HG03469 (cell line): Measurements from ENCODE around the gene MAPKAPK5.
"Not testable (repeated sequence)": the region's sequence is repeated elsewhere in the genome, so short reads cannot be mapped to it uniquely, and the experiment has no call there.

ENCODE experiments used
- ATAC-seq: cut with Tn5 transposase; IDR thresholded peaks from one replicate; pipeline ENCODE4 v1.9.1; 2021; ENCODE audit warnings: mild to moderate bottlenecking, moderate library complexity, moderate number of reproducible peaks; ENCODE audit not compliant: unreplicated experiment

The MAPKAPK5 gene

DNA sequence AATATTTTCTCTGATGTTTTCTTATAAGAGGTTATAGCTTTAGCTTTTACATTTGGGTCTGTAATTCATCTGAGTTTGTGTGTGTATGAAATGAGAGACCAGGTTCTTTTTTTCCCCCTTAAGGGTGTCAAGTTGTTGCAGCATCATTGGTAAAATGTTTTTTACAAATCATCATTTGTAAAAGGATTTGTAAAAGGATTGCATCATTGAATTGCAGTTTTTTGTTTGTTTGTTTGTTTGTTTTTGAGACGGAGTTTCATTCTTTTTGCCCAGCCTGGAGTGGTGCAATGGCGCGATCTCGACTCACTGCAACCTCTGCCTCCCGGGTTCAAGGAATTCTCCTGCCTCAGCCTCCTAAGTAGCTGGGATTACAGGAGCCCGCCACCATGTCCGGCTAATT, 31.1 kb downstream of the MAPKAPK5 start:
- no peak for ATAC-seq

DNA sequence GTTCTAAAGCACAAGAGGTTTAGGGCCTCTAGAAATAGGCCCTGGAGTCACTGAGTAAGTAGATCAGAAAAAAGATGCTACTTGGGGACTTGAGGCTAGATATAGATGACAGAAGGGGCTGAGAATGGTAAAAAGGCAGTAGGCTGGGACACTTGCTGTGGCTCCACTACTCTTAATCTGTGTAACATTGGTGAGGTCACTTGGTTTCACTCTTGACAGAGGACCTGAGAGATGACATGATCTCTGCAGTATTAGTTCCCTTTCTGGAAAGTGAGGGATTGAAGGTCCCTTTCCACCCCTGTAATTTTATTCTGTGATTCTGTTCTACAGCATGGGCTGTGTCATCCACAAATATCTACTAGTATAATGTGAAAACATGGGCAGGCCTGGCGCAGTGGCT, 39.7 kb downstream of the MAPKAPK5 start:
- no peak for ATAC-seq

DNA sequence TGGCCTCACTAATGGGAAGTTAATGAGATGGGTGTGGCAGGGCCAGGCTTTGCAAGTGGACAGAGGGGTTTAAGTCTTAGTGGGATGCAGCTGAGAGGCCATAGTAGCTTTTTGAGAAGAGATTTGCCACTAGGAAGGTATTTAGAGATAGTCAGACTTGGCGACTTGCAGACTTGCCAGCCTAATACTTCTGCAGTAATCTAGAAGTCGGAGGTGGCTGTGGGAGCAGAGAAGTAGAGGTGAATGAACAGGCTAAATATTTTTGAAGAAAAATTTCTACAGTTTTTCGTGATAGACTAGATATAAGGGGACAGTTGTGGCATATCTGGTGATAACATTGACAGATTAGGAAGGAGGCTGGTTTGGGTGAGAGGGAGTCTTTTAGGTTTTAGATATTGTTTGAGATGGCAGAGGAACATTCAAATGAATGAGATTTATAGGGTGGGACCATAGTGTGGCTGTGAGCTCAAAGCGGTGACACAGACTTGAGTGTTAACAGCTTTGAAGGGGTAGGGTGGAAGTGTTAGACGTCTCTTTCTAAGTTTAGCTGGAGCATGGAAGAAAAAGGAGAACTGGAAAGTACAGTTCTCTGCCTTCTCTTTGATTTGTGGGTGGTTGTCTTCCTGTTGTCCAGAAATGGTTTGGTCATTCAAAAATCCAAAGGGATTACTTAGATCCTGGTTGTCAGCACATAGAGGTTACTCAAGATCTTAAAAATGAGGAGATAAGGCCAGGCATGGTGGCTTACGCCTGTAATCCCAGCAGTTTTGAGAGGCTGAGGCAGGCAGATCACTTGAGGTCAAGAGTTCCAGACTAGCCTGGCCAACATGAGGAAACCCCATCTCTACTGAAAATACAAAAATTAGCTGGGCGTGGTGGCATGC, 44.9 kb downstream of the MAPKAPK5 start:
- no peak for ATAC-seq

DNA sequence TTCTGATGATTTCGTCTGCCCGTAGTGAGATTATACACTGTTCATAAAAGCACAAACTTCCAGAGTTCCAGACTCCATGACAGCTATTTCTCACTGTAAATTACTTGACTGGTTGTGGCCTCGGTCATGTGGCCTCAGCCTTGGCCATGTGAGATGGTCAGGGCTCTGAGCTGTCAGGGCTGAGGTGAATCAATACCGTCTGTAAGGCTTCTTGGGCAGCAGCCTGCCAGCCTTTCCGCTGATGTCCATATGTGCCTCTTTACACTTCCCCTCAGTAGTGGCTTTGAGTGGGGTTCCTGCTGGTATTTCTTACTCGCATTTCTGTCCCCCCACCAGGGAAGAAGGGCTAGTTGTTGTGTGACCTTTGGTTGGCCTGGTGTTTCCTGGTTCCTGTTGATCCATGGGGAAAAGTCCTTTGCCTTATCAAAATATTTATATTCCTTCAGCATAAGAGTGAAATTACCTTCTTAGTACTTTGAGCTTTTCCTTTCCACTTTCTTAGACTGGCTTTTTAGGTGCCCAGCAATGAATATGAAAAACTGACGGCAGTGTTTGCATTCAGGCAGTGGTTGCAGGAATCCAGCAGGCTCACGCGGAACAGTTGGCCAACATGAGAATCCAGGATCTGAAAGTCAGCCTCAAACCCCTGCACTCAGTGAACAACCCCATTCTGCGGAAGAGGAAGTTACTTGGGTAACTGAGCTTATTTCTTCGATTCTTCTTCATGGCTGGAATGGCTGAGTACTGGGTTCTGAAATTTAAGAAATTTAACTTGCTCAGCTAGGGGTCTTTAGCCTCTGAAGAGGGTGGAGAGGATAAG, 46.1 kb downstream of the MAPKAPK5 start:
- no peak for ATAC-seq

DNA sequence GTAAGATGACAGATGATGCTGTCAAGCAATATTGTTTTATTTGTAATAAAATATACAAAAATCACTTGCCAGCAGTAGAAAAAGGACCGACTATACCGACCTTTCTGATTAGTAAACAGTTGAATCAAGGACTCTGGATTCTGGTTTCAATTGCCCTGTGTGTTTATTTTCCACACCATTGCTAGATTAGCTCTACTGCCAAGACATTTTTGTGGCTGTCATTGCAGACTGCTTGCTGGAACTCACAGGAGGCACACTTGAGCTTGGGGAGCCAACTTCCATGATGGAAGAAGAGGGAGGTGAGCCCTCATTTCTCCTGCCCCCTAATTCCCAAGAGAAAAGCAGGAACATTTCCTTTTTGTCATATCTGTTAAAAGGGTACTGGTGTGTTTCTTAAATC, 51.3 kb downstream of the MAPKAPK5 start:
- ATAC-seq = no peak

DNA sequence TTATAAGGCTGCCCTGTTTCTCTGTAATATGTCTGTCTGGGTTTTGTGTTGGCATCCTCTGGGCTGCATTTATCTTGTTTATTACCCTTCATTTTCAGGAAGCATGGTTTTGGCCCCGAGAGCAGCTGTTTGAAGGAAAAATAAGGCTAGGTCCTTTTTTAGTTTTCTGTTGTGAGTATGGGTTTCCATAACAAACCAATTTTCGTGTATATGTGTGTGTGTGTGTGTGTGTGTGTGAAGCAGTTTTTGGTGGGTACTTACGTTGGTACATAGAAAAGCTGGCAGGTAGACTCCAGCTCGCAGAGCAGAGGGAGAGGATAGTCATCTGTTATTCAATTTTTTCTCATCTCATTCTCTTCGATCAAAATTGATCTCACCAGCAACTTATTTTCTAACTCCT, 52.5 kb downstream of the MAPKAPK5 start:
- ATAC-seq = no peak

DNA sequence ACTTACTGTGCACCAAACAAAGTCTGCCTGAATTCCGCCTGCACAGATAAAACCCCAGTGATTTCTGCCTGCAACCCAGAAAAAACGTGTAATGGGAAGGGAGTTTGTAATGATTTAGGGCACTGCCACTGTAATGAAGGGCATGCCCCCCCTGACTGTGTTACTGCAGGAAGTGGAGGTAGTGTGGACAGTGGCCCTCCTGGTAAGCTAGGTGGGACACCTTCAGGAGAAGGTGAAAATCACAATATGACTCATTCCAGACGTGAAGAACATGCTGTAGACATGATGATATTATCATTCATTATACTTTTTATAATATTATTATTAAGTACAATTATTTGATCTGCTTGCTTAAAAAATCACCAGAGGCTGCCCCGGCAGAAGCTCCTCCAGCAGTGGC, 59.2 kb downstream of the MAPKAPK5 start:
- no peak for ATAC-seq

DNA sequence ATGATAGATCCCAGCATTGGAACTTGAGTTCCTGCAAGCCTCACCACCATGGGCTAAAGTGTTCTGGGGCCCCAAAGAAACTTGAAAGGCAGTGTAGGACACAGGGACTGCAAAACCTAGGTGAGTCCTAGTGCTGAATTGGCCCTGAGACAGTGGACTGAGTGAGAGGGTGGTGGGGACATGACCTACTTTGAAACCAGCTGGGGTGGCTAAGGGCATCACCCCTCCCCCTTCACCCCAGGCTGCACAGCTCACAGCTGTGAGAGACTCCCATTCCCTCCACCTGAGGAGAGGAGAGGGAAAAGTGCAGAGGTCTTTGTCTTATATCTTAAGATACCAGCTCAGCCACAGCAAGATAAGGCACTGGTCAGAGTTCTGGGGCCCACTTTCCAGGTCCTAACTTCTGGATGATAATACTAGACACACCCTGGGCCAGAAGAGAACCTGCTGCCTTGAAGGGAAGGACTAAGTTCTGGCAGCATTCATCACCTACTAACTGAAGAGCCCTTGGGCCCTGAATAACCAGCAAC, 62.5 kb downstream of the MAPKAPK5 start:
- no peak for ATAC-seq

DNA sequence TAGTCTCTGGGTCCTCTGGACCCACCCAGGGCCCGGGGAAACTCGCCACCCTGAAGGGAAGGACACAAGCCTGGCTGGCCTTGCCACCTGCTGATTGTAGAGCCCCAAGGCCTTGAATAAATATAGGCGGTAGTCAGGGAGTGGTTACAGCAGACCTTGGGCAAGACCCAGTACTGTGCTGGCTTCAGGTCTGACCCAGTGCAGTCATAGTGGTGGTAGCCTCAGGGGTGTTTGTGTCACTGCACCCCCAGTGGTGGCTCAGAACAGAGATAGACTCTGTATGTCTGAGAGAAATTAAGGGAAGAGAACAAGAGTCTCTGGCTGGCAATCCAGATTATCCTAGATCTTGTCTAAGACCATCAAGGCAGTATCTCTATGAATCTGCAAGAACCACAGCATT, 63.5 kb downstream of the MAPKAPK5 start:
- ATAC-seq = no peak

DNA sequence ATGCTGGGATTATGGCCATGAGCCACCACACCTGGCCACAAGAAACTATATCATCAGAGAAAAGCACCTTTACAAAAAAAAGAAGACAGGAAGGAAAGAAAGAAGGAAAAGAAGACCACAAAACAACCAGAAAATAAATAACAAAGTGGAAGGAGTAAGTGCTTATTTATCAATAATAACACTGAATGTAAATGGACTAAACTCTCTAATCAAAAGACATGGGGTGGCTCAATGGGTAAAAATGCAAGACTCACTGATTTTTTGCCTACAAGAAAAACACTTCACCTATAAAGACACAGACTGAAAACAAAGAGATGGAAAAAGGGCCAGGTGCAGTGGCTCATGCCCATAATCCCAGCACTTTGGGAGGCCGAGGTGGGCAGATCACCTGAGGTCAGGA, 65.7 kb downstream of the MAPKAPK5 start:
- no peak for ATAC-seq

DNA sequence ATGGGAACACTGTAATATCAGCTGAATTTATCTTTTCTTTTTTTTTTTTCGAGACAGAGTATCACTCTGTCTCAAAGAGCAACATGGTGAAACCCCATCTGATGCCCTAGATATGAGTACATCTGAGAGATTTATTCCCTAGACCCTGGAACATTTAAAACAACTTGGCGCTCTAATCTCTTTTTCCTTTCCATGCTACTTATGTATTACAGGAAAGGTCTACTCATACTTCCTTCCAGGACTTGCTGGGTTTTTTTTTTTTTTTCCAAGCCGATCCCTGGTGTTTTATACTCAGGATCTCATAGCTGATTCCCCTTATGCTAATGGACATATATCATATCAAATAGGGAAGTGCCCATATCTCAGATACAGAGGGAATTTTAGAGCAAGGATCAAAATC, 83.1 kb downstream of the MAPKAPK5 start:
- ATAC-seq = no peak

DNA sequence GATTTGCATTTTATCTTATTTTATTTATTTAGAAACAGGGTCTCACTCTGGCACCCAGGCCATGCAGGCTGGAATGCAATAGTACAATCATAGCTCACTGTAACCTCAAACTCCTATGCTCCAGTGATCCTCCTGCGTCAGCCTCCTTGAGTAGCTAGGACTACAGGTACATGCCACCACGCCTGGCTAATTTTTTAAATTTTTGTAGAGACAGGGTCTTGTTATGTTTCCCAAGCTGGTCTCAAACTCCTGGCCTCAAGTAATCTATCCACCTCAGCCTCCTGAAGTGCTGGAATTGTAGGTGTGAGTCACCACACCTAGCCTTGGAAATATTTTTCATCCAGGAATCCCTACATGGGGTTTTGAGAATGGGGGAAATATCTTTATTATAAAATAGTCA, 84.6 kb downstream of the MAPKAPK5 start:
- no peak for ATAC-seq

DNA sequence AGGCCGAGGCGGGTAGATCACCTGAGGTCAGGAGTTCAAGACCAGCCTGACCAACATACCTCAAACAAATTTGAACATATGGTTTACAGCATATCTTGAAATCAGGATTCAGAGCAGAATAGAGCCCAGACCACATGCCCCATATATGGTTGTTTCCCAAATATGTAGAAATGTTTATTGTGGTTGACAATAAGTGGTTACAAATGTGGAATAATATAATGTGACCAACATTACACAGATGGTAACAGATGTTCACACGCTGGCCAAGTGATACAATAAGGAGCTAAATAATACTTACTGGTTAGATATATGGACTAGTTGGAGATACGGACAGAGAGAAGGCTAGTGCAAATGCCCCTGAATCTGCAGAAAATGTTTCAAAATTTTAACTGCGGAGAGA, 85.3 kb downstream of the MAPKAPK5 start:
- ATAC-seq = no peak

DNA sequence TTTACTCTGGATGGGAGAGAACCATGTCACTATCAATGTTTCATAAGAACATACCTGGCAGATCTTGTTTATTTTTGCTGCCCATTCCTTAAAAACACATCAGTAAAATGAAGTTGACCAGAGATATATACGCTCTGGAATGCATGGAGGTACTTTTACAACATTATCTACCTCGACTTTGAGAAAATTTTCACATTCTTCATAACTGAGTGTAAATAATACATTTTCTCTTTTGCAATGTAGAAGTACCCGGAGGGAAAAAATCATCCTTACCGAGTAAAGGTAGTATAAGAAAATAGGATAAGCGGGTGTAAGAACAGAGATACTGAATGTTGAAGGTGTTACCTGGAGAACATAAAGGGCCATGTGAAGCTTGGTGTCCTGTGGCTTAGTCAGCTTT, 90.2 kb downstream of the MAPKAPK5 start:
- no peak for ATAC-seq

DNA sequence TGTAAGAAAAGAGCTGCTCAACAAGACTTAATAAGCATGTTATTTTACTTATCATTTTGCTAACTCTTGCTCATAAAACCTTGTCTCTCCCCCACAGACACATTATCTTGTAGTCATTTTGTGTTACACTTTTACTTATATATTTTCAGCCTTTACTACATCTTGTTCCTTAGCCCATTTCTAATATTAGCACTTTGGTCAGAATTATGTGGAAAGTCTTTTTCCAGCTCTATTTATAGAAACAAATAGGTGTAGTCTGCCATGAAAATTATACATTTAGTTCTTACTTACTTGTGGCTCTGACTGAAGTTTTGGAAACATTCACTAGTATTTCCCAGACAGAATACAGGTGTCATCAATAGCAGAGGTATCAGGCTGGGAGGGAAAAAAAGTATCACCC, 94.8 kb downstream of the MAPKAPK5 start:
- no peak for ATAC-seq

DNA sequence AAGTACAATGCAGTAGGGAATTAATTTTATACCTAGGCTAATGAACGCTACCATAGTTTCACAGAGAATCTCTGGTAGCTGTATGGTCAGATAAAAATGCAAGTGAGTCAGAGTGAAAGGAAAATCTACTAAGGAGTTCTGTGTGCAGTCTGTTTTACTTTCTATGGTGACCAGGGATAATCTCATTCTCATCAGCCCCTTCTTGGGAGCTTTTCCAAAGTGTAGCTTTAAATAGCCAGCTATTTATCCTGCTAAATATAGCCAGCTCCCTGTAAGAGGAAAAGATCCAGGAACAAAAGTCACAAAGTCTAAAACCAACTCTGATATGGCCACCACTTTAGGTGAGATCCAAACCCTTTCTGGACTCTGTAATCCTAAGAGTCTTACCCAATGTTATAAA, 95.4 kb downstream of the MAPKAPK5 start:
- ATAC-seq = no peak

DNA sequence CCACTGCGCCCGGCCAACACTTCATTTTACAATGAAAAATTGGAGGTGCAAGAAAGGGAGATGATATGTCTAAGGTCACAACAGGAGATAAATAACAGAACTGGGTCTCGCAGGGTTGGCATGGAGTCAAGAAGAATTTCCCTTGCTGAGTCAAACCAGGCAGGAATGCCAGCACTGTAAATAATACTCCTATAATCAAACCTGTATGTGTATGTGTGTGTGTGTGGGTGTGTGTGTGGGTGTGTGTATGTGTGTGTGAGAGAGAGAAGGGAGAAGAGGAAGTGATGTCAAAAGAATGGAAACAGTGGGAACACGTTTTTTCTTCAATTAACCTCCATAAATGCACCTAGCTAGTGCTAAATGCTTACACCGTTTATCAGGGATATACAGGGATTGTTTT, 100.5 kb downstream of the MAPKAPK5 start:
- no peak for ATAC-seq

DNA sequence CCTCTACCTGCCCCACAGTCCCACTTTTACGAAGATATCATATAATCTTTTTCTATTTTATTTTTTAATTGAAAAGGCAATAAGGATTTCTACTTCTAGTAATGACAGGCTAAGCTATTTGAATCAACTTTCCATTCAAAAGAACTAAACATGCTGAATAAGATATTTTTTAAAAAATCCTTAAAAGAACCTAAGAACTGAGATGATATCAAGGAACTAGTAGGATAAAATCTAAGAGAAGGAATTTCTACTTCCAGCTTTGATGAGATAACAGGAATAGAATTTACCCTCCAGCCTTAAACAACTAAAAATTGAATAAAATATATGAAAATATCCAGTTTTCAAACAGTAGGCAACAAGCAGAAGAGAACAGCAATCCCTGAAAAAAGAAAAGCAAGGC, 101.9 kb downstream of the MAPKAPK5 start:
- ATAC-seq = no peak

DNA sequence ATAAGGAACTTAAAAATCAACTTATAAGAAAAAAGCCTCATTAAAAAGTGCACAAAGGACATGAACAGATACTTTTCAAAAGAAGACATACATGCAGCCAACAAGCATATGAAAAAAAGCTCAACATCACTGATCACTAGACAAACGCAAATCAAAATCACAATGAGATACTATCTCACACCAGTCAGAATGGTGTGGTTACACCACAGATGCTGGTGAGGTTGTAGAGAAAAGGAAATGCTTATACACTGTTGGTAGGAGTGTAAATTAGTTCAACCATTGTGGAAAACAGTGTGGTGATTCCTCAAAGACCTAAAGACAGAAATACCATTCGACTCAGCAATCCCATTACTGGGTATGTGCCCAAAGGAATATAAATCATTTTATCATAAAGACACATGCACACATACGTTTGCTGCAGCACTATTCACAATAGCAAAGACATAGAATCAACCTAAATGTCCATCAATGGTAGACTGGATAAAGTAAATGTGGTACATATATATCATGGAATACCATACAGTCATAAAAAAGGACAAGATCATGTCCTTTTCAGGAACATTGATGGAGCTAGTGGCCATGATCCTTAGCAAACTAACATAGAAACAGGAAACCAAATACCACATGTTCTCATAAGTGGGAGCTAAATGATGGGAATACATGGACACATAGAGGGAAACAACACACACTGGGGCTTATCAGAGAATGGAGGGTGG, 109.1 kb downstream of the MAPKAPK5 start:
- not testable (repeated sequence) for ATAC-seq
